Tibial nerve (tissue), 3 donors: ENCODE results near the gene NSFL1C.

Source experiments
- POLR2A ChIP-seq, 2 donors: fragments of 450-650 bp; IDR thresholded peaks; one replicate each; pipeline ENCODE4 v1.6.1; 2017; ENCODE audit warnings: antibody characterized with exemption in 2 of 2, mild to moderate bottlenecking in 2 of 2, moderate library complexity in 2 of 2
- TF ChIP-seq, protein P1 (sequence below), 5 experiments: fragments of 200-600 bp in 3 of 5; fragments of 450-650 bp in 2 of 5; sonication (generic) in 3 of 5; IDR thresholded peaks; one replicate each; pipeline ENCODE4 v1.5.1; 2016 to 2019; ENCODE audit warnings: antibody characterized with exemption in 5 of 5, mild to moderate bottlenecking in 3 of 5, moderate library complexity in 2 of 5

DNA sequence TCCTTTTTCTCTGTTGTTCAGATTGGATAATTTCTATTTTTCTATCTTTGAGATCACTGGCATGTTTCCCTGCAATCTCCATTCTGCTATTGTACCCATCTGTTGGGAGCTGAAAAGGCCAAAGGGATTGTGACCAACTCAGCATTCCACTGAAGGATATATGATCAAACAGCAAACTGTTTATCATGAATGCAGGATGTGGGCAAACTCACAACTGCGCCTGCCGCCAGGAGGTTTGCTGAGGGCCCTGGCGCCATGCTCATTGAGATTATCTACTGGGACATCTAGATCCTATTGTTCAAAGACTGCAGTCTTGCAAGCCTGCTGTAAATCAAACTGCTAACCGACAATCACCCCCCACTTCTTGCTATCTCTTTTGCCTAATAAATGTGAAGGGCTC, 69.9 kb downstream of the NSFL1C start:
- TF ChIP-seq, protein P1, sequence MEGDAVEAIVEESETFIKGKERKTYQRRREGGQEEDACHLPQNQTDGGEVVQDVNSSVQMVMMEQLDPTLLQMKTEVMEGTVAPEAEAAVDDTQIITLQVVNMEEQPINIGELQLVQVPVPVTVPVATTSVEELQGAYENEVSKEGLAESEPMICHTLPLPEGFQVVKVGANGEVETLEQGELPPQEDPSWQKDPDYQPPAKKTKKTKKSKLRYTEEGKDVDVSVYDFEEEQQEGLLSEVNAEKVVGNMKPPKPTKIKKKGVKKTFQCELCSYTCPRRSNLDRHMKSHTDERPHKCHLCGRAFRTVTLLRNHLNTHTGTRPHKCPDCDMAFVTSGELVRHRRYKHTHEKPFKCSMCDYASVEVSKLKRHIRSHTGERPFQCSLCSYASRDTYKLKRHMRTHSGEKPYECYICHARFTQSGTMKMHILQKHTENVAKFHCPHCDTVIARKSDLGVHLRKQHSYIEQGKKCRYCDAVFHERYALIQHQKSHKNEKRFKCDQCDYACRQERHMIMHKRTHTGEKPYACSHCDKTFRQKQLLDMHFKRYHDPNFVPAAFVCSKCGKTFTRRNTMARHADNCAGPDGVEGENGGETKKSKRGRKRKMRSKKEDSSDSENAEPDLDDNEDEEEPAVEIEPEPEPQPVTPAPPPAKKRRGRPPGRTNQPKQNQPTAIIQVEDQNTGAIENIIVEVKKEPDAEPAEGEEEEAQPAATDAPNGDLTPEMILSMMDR (IDR thresholded peaks at IDR 0.05): no peak
- no peak for TF ChIP-seq POLR2A (IDR thresholded peaks at IDR 0.05)
